GM12872 (cell line): ENCODE results near the gene FUT3.

Source experiments
- CTCF ChIP-seq: IDR thresholded peaks from 3 replicates; pipeline ENCODE4 v1.5.1; 2011; ENCODE audit warnings: low read depth, mild to moderate bottlenecking, low read length, moderate library complexity; ENCODE audit not compliant: insufficient read depth

Gene FUT3

GRCh38 chr19:5877427-5877826, 26.2 kb upstream of the FUT3 start:
- TF ChIP-seq CTCF: no peak

- TF ChIP-seq CTCF: no peak
Observed at GRCh38 chr19:5873617-5874199, 22.5 kb upstream of the FUT3 start.

GRCh38 chr19:5870986-5871394, 19.7 kb upstream of the FUT3 start:
- TF ChIP-seq CTCF: no peak

- TF ChIP-seq CTCF: no peak
Observed at GRCh38 chr19:5867201-5868136, 16.2 kb upstream of the FUT3 start.

- no peak for TF ChIP-seq CTCF
Observed at GRCh38 chr19:5865772-5866171, 14.5 kb upstream of the FUT3 start.

GRCh38 chr19:5864725-5865486, 13.7 kb upstream of the FUT3 start:
- TF ChIP-seq CTCF: 0 out of 3 replicates have a peak, but pooled peaks have one; percentile 19

- no peak for TF ChIP-seq CTCF
Observed at GRCh38 chr19:5864013-5864720, 12.9 kb upstream of the FUT3 start.
